Measurements from ENCODE around the gene TEX29.

- TF ChIP-seq, protein P1, sequence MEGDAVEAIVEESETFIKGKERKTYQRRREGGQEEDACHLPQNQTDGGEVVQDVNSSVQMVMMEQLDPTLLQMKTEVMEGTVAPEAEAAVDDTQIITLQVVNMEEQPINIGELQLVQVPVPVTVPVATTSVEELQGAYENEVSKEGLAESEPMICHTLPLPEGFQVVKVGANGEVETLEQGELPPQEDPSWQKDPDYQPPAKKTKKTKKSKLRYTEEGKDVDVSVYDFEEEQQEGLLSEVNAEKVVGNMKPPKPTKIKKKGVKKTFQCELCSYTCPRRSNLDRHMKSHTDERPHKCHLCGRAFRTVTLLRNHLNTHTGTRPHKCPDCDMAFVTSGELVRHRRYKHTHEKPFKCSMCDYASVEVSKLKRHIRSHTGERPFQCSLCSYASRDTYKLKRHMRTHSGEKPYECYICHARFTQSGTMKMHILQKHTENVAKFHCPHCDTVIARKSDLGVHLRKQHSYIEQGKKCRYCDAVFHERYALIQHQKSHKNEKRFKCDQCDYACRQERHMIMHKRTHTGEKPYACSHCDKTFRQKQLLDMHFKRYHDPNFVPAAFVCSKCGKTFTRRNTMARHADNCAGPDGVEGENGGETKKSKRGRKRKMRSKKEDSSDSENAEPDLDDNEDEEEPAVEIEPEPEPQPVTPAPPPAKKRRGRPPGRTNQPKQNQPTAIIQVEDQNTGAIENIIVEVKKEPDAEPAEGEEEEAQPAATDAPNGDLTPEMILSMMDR (IDR thresholded peaks at IDR 0.05; ENCODE audit: low read length): no peak
- TF ChIP-seq EZH2 (optimal IDR thresholded peaks at IDR 0.05; ENCODE audit: low read depth, low read length) (no peak), EZH2phosphoT487 (IDR thresholded peaks at IDR 0.05; ENCODE audit: low read length) (no peak)
These were observed 6.2 kb downstream of the TEX29 start for GRCh38 chr13:111326621-111326965.

Measured in MM.1S (cell line).